ENCODE results near the gene DDTL.

DDTL gene

GRCh38 chr22:24007253-24008021, 40.7 kb downstream of the DDTL start:
- no peak for DNase-seq

GRCh38 chr22:24008022-24008283, 41.3 kb downstream of the DDTL start:
- DNase-seq, result no peak

DNA sequence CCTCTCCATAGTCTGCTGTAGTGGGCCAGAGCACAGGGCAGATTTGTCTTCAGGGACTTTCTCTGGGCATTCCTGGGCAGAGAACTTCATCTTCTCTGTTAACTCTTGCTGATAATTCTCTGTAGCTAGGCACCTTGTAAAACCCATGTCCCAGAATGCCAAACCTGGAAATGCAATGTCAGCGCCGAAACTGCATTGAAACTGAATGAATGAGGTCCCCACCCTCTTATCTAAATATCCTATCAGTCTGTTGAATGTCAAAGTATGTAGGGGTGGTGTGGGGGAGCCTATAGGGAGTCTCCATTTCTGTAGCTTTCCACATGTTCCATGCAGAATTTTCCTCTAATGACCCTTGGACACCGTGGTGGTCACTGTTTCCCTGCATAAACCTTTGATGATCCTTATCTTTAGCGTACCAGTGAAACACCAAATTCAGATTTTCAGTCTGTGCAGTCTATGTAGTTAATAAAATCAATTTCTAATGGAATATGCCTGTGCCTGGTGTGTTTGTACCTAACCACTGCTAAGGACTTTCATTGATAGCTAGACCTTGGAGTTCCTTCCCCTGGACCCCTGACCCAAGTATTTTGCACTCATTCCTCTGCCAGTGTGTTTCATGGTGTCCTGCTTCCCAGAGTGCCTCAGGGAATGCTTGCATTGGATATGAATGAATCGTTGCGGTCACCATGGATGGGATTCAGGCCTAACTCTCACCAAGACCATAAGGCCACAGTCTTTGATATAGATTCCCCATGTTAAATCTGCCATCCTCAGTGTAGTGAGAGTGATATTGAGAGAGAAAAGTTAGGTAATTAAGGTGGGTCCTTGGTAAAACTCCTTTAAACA, 41.9 kb downstream of the DDTL start:
- no peak for DNase-seq

- peak; percentile 89 for DNase-seq
Observed at GRCh38 chr22:24009227-24010017, 42.7 kb downstream of the DDTL start.

GRCh38 chr22:24010018-24010391, 43.3 kb downstream of the DDTL start:
- no peak for DNase-seq

DNA sequence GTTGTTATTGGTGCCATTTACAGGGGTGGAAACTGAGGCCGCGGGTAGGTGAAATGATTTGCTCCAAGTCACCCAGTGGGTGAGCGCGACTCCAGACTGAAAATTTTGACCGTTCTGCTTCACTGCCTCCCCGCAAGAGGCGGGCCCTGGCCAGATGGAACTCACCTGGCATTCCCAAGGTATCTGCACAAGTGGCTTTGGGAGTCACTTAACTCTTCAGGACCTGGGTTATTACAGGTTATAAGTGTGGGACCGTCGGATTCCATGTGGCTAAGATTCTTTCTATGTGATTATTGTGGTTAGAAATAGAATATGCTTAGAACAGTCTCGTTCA, 45.0 kb downstream of the DDTL start:
- DNase-seq, result no peak

GRCh38 chr22:24016156-24016555, 49.5 kb downstream of the DDTL start:
- DNase-seq, result no peak

DNA sequence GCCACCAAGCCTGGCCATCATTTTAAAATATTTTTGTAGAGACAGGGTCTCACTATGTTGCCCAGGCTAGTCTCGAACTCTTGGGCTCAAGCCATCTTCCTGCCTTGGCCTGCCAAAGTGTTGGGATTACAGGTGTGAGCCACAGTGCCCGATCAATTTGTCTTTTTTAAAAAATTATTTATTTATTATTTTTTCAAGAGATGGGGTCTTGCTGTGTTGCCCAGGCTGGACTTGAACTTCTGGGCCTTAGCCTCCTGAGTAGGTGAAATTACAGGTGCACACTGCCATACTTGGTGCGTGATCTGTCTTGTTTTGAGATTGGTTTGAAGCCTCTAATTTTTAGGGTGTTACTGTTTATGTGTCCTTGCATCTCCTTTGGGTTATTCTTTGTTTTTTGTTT, 54.6 kb downstream of the DDTL start:
- no peak for DNase-seq
